ENCODE data around the gene PNMA6E. TPM values are rescaled to one million over a fixed set of nuclear protein-coding genes. Genes with fewer than 3 reads are reported as not detected.

The PNMA6E gene
- total RNA-seq, 1 donor from 2014 or later, result not detected

DNA sequence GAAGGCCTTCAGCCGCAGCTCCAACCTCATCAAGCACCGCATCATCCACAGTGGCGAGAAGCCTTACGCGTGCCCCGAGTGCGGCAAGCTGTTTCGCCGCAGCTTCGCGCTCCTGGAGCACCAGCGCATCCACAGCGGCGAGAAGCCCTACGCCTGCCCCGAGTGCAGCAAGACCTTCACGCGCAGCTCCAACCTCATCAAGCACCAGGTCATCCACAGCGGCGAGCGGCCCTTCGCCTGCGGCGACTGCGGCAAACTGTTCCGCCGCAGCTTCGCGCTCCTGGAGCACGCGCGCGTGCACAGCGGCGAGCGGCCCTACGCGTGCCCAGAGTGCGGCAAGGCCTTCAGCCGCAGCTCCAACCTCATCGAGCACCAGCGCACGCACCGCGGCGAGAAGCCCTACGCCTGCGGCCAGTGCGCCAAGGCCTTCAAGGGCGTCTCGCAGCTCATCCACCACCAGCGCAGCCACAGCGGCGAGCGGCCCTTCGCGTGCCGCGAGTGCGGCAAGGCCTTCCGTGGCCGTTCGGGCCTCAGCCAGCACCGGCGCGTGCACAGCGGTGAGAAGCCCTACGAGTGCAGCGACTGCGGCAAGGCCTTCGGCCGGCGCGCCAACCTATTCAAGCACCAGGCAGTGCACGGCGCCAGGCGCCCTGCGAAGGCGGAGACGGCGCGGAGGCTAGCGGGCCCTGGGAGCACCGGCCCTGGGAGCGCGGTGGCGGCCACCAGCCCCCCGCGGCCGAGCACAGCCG, 19.9 kb upstream of the PNMA6E start:
- TF ChIP-seq, protein P1, sequence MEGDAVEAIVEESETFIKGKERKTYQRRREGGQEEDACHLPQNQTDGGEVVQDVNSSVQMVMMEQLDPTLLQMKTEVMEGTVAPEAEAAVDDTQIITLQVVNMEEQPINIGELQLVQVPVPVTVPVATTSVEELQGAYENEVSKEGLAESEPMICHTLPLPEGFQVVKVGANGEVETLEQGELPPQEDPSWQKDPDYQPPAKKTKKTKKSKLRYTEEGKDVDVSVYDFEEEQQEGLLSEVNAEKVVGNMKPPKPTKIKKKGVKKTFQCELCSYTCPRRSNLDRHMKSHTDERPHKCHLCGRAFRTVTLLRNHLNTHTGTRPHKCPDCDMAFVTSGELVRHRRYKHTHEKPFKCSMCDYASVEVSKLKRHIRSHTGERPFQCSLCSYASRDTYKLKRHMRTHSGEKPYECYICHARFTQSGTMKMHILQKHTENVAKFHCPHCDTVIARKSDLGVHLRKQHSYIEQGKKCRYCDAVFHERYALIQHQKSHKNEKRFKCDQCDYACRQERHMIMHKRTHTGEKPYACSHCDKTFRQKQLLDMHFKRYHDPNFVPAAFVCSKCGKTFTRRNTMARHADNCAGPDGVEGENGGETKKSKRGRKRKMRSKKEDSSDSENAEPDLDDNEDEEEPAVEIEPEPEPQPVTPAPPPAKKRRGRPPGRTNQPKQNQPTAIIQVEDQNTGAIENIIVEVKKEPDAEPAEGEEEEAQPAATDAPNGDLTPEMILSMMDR (conservative IDR thresholded peaks at IDR 0.05; ENCODE audit: low read depth, low read length), result no peak
- H3K4me3 ChIP-seq (ENCODE audit: low read depth, low read length), result no peak overlapping the region
- no peak for DNase-seq (ENCODE audit: low read depth)

DNA sequence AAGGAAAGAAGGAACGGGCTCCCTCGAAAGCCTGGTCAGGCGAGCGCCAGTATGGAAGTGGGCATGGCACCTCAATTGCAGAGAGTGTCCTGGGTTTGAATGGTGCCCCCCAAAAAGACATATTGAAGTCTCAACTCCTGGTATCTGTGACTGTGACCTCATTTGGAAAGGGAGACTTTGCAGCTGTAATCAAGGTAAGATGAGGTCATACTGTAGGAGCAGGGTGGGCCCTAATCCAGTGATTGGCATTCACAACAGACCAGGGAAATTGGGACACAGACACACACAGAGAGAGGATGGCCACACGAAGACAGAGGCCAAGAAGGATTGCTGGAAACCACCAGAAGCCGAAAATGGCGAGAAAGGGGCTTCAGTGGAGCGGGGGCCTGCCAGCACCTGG, 16.5 kb upstream of the PNMA6E start:
- DNase-seq (ENCODE audit: low read depth), result no peak
- no peak overlapping the region for H3K4me3 ChIP-seq (ENCODE audit: low read depth, low read length)
- TF ChIP-seq, protein P1 (conservative IDR thresholded peaks at IDR 0.05; ENCODE audit: low read depth, low read length), result no peak

DNA sequence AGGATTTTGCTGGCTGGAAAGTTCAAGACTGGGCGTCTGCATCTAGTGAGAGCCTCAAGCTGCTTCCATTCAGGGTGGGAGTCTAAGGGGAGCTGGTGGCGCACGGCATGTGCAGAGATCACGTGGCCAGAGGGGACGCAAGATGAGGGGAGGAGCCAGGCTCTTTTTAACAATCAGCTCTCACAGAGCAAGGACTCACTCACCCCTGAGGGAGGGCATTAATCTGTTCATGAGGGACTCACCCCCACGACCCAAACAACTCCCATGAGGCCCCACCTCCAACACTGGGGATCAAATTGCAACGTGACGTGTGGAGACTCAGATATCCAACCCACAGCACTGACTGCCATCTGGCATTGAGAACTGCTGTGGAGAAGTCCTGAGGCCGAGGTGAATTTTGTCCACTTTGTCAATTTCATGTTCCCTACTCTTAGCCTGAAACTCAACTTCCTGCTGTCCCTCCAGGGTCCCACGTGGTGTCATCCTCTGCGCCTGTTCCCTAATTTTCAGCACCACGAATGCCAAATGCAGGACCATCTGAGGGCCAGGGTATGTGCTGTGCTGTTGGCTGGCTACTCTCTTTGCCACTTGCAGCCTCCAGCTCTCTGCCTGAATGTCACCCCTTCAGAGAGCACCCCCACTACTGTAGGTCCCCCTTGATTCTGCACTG, 15.8 kb upstream of the PNMA6E start:
- H3K4me3 ChIP-seq (ENCODE audit: low read depth, low read length), result no peak overlapping the region
- TF ChIP-seq, protein P1 (conservative IDR thresholded peaks at IDR 0.05; ENCODE audit: low read depth, low read length), result no peak
- DNase-seq (ENCODE audit: low read depth), result no peak

DNA sequence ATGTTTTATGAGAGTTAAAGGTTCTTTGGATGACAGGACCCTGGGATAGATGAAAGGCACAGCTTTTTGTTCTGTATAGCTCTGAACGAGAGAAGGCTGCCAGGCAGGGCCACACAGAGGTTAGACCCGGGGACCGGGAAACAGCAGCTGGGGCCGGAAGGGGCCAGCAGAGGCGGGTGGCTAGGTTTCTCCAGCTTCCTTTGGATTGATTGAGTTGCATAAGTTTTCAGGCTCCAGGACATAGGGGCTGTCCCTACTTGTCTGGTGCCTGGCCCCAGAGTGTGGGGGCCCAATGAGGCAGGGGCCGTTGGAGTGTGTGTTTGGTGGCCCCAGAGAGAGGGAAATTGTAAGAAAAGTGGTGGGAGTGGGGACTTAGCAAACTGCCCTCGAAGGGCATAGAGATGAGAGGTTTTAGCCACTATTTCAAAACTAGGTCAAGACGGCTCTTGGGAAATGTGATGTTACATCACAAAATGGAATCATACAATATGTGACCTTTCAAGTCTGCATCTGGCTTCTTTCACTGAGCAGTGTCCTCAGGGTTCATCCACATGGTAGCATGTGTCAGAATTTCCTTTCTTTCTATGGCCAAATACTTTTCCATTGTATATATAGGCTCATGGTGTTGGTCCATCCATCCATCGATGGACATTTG, 13.8 kb upstream of the PNMA6E start:
- DNase-seq (ENCODE audit: low read depth), result no peak
- TF ChIP-seq, protein P1 (conservative IDR thresholded peaks at IDR 0.05; ENCODE audit: low read depth, low read length), result no peak
- H3K4me3 ChIP-seq (ENCODE audit: low read depth, low read length), result no peak overlapping the region

DNA sequence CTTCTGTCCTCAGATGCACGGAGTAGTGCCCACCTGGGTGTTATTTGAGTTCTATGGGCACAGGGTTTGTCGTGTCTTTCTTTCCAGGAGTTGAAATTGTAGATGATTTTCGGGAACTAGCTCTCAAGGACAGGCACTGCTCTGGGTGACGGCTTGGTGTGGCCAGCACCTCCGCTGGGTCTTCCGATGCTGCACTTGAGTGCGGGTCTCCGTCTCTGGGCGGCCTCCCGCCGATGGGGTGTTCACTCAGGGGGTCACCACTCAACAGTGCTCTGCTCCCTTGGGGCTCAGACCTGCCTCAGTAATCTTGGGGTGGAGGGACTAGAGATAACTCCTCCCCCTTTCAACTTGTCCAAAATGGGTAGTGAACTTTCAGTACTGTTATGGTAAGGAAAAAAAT, 12.6 kb upstream of the PNMA6E start:
- no peak overlapping the region for H3K4me3 ChIP-seq (ENCODE audit: low read depth, low read length)
- DNase-seq (ENCODE audit: low read depth), result no peak
- TF ChIP-seq, protein P1 (conservative IDR thresholded peaks at IDR 0.05; ENCODE audit: low read depth, low read length), result no peak

DNA sequence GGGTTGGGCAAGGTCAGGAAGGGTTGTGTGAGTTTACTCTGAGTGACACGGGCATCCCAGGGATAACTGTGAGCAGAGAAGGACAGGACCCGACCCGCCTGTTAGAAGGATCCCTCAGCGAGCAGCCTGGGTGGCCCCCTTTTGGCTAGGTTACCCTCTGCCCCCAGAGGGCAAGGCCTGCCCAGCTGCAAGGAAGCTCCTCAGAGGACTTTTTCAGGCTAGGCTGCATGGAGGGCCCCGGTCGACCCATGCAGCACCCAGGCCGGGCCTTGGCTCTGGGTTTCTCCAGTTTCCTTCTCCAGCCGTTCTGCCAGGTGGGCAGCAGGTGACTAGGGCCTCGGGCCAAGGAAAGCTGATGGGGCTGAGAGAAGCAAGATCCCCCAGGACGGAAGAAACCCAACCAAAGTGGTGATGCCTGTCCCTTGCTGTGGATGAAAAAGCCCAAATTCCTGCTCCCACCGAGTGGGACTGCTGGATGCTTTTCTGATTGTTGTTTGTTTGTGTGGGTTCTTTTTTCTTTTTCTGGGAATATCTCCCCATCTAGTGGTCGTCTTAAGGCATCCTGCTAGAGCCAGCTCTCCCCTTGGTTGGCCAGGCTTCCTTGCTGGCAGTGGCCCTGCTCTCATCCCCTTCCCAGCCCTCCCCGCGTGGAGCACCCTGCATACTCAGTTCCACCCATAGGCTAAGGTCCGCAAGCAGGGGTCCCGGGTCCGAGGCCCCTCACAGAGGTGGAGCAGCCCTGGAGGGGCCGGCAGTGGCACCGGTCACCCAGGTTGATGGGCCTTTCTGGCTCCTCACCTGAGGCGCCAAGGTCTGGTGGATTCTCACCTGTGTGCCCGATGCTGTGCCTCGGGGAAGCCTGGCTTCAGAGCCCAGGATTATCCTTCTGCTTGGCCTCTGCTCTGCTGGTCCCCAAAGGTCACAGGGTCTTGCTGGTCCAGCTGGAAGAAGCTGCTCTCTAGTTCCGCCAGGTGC, 11.9 kb upstream of the PNMA6E start:
- no peak for DNase-seq (ENCODE audit: low read depth)
- TF ChIP-seq, protein P1 (conservative IDR thresholded peaks at IDR 0.05; ENCODE audit: low read depth, low read length), result peak; percentile 7
- no peak overlapping the region for H3K4me3 ChIP-seq (ENCODE audit: low read depth, low read length)

Data from epithelial cell of proximal tubule (primary cell).